Measurements from ENCODE around the gene CTIF. TPM values are rescaled to one million over a fixed set of nuclear protein-coding genes. Genes with fewer than 3 reads are reported as not detected.

The CTIF gene
- total RNA-seq, 1 donor from 2014 or later: 51.5 TPM

GRCh38 chr18:48702346-48703027, 163.7 kb downstream of the CTIF start:
- DNase-seq (ENCODE audit: low spot score): no peak
- Mint-ChIP-seq H3K4me1 (ENCODE audit: unreplicated experiment) (peaks cover 41% of the 10 kb centered on the region), H3K9me3 (ENCODE audit: unreplicated experiment) (no peaks in the 10 kb centered on the region), H3K27me3 (ENCODE audit: unreplicated experiment) (peaks cover 2% of the 10 kb centered on the region), H3K36me3 (ENCODE audit: low read depth, unreplicated experiment) (peaks cover 2% of the 10 kb centered on the region), H3K27ac (ENCODE audit: unreplicated experiment) (no peak overlapping the region), H3K4me3 (ENCODE audit: unreplicated experiment) (no peak overlapping the region)
- no peak for TF ChIP-seq CTCF (IDR thresholded peaks at IDR 0.05; ENCODE audit: unreplicated experiment)

DNA sequence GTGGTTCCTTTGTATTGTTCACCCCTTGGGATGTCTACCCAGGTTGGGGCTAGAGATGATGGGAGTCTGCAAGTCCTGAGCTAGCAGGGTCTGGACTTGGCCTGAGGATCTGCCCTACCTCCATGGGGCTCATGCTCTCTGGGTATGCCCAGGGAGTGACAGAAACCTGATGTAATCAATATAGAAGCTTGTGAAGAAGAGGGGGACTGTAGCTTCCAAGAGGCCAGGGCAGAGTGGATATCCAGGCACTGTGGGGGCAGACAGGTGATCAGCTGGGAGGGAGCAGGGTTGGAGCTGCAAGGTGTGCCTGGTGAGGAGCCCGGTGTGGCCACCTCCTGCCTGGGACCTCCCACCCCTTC, 164.2 kb downstream of the CTIF start:
- Mint-ChIP-seq H3K36me3 (ENCODE audit: low read depth, unreplicated experiment) (peaks cover 6% of the 10 kb centered on the region), H3K27ac (ENCODE audit: unreplicated experiment) (no peak overlapping the region), H3K4me3 (ENCODE audit: unreplicated experiment) (no peak overlapping the region), H3K9me3 (ENCODE audit: unreplicated experiment) (no peaks in the 10 kb centered on the region), H3K4me1 (ENCODE audit: unreplicated experiment) (peaks cover 46% of the 10 kb centered on the region), H3K27me3 (ENCODE audit: unreplicated experiment) (peaks cover 2% of the 10 kb centered on the region)
- TF ChIP-seq CTCF (IDR thresholded peaks at IDR 0.05; ENCODE audit: unreplicated experiment): no peak
- DNase-seq (ENCODE audit: low spot score): no peak

DNA sequence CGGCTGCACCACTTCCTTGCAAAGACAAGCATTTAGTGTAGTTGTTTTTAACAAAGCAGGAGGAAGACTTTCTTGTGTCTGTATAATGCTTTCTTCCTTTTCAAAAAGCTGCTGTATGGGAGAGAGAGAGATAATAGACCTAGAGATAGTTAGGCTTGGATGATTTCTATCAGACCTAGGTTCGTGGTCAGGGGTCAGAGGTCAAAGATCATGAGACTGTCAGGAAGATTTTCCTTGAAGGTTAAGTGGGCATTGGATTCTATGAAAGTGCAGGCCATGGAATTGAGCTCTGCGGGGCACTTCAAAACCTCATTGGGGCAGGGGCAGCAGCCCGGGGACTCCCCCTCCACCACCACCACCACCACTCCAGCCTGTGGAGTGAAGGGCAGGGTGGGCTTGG, 164.6 kb downstream of the CTIF start:
- peaks cover 6% of the 10 kb centered on the region for H3K36me3 Mint-ChIP-seq (ENCODE audit: low read depth, unreplicated experiment)
- no peak for DNase-seq (ENCODE audit: low spot score)
- no peak overlapping the region for H3K4me3 Mint-ChIP-seq (ENCODE audit: unreplicated experiment)
- H3K4me1 Mint-ChIP-seq (ENCODE audit: unreplicated experiment): peaks cover 49% of the 10 kb centered on the region
- H3K9me3 Mint-ChIP-seq (ENCODE audit: unreplicated experiment): no peaks in the 10 kb centered on the region
- no peak overlapping the region for H3K27ac Mint-ChIP-seq (ENCODE audit: unreplicated experiment)
- peaks cover 2% of the 10 kb centered on the region for H3K27me3 Mint-ChIP-seq (ENCODE audit: unreplicated experiment)
- no peak for TF ChIP-seq CTCF (IDR thresholded peaks at IDR 0.05; ENCODE audit: unreplicated experiment)

DNA sequence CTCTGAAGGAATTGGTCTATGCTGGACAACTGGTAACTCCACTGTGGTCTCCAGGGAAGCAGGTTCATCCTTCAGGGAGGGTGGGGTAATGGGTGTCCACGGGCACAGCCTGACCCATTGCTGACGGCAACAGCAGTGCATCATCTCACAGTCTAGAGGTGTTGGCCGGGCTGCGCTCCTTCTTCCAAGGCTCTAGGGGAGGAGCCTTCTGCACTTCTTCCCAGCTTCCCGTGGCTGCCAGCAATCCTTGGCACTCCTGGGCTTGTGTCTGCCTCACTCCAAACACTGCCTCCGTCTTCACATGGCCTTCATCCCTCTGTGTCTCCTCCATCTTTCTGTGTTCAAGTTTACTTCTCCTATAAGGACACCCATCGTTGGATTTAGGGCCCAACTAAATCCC, 166.2 kb downstream of the CTIF start:
- Mint-ChIP-seq H3K36me3 (ENCODE audit: low read depth, unreplicated experiment) (peaks cover 12% of the 10 kb centered on the region), H3K9me3 (ENCODE audit: unreplicated experiment) (no peaks in the 10 kb centered on the region)

More for the DNA sequence above, 166.2 kb downstream of the CTIF start:
- Mint-ChIP-seq H3K27ac (ENCODE audit: unreplicated experiment) (no peak overlapping the region), H3K4me3 (ENCODE audit: unreplicated experiment) (no peak overlapping the region), H3K27me3 (ENCODE audit: unreplicated experiment) (peaks cover 2% of the 10 kb centered on the region), H3K4me1 (ENCODE audit: unreplicated experiment) (peaks cover 58% of the 10 kb centered on the region)
- no peak for DNase-seq (ENCODE audit: low spot score)
- no peak for TF ChIP-seq CTCF (IDR thresholded peaks at IDR 0.05; ENCODE audit: unreplicated experiment)
